Lower leg skin (tissue), 4 donors: ENCODE results near the gene TMEM89. TPM values are rescaled to one million over a fixed set of nuclear protein-coding genes. Genes with fewer than 3 reads are reported as not detected.

Experiments used
- DNase-seq, 2 donors: peaks; one replicate each; pipeline ENCODE4 v3.0.0-alpha.2; 2019; ENCODE audit warnings: low spot score in 2 of 2
- H3K4me3 ChIP-seq: fragments of 200-600 bp; sonication (generic); 2 replicates; pipeline ENCODE4 v1.5.1; 2017; ENCODE audit warnings: mild to moderate bottlenecking, low read depth; ENCODE audit not compliant: poor library complexity, severe bottlenecking
- POLR2A ChIP-seq, 2 donors: fragments of 450-650 bp; IDR thresholded peaks; one replicate each; pipeline ENCODE4 v1.6.1; 2016 to 2017; ENCODE audit warnings: antibody characterized with exemption in 2 of 2, mild to moderate bottlenecking in 1 of 2, moderate library complexity in 1 of 2
- WGBS, 2 donors: methylation state at CpG; one replicate each; pipeline ENCODE4 v1.1.5; 2018; 5-methylcytosine and 5-hydroxymethylcytosine counted together
- intact Hi-C: fragments of 100-400 bp; cut with DNase I; formaldehyde crosslinking; loops from one replicate; pipeline ENCODE4 v1.15.0; 2023; ENCODE audit warnings: low total_unique reads
- total RNA-seq, 4 donors: library from RNA; depleted of rRNA; stranded (reverse); fragments of >200 nt; gene quantifications; one replicate each; pipeline ENCODE4 v1.1.0, GENCODE V29; 2016
- TF ChIP-seq, protein P1 (sequence below), 3 donors: fragments of 450-650 bp; IDR thresholded peaks; one replicate each; pipeline ENCODE4 v1.5.1; 2016; ENCODE audit warnings: antibody characterized with exemption in 3 of 3, mild to moderate bottlenecking in 3 of 3, moderate library complexity in 2 of 3

The TMEM89 gene
- total RNA-seq, 4 donors from 2014 or later, result not detected

DNA sequence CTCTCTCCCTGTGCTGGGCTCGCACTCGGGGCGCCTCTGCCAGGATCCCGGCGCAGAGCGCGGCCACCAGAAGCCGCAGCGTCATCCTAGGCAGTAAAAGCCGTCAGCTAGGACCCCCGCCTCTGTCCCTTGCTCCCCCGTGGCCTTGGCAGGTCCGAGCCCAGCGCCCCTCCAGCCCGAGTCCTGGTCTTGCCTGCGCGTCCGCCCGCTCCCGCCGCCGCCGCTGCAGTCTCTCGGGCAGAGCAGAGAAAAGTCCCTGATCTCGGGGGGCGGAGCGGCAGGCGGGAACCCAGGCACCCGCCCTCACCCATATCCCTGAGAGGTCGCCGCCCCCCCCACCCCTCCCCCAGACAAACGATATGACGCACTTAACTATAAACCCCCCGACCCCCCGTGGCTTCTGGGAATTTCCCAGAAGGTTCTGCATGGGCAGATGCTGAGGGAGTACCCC lies 26.5 kb downstream of the TMEM89 start, which contains the start of gene COL7A1:
Gene COL7A1 (minus strand): TSS at position 255 of the 451 bp plus-strand sequence. CDS start 170 bp downstream, at position 85.
- TF ChIP-seq, protein P1, sequence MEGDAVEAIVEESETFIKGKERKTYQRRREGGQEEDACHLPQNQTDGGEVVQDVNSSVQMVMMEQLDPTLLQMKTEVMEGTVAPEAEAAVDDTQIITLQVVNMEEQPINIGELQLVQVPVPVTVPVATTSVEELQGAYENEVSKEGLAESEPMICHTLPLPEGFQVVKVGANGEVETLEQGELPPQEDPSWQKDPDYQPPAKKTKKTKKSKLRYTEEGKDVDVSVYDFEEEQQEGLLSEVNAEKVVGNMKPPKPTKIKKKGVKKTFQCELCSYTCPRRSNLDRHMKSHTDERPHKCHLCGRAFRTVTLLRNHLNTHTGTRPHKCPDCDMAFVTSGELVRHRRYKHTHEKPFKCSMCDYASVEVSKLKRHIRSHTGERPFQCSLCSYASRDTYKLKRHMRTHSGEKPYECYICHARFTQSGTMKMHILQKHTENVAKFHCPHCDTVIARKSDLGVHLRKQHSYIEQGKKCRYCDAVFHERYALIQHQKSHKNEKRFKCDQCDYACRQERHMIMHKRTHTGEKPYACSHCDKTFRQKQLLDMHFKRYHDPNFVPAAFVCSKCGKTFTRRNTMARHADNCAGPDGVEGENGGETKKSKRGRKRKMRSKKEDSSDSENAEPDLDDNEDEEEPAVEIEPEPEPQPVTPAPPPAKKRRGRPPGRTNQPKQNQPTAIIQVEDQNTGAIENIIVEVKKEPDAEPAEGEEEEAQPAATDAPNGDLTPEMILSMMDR (IDR thresholded peaks at IDR 0.05), result no peak
- TF ChIP-seq POLR2A (IDR thresholded peaks at IDR 0.05), result no peak
- 0 to 2% methylated on average over 5 to 32 of the region's 35 CpGs for WGBS, 2 donors
- intact Hi-C loops, result no loop called here
- peak within 1 kb of the TSS; percentile 7 for H3K4me3 ChIP-seq
- no peak for DNase-seq

DNA sequence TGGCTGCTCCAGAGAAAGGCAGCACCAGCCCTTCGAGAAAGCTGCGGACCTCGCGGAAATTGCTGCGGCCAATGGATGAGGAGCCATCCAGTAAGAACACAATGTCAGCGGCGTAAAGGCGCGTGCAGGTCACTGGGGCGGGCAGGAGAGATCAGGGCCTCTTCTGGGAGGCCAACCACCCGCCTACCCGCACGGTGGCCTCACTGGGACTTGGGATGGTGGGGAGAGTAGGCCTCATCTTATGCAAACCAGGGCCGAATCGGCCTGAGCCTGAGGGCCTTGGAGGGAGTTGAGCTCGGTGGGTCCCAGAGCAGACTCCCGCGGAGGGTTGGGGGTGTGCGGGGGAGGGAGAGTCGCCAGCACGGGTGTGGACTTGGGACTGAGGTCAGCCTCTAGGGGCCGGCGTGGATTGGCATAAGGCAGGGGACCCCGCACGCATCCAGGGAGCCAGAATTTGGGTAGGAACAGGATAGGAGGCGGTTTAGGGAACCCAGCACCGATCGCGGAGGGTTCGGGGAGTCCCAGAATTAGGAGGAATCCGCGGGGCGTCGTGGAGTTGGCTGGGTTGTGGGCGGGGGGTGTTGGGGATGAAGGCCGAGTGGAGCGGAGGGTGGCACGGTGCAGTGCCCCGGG lies 27.0 kb downstream of the TMEM89 start:
- peak overlapping the region; percentile 7 for H3K4me3 ChIP-seq
- intact Hi-C loops, result no loop called here
- 16 to 26% methylated on average over 35 to 36 of the region's 39 CpGs for WGBS, 2 donors
- TF ChIP-seq, protein P1 (IDR thresholded peaks at IDR 0.05), result no peak
- TF ChIP-seq POLR2A (IDR thresholded peaks at IDR 0.05), result no peak
- DNase-seq, result no peak

DNA sequence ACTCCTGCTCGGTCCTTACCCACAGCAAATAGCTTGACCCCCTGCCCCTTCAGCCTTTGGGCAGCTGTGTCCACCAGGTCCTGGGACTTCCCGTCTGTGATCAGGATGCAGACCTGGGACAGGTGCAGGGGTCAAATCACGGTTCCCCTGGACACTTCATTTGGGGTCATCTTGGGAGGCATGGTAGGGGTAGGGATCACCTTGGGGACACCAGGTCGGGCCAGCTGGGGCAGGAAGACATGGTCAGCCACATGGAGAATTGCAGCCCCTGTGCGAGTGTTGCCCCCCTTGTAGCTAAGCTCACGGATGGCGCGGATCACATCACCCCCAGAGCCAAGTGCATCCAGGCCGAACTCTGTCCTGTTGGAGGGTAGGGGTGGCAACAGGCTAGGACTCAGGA lies 28.2 kb downstream of the TMEM89 start:
- WGBS, 2 donors, result 62 to 80% methylated on average over 2 to 9 of the region's 9 CpGs
- DNase-seq, result no peak
- intact Hi-C loops, result no loop called here
- H3K4me3 ChIP-seq, result no peak overlapping the region
- TF ChIP-seq, protein P1 (IDR thresholded peaks at IDR 0.05), result no peak
- no peak for TF ChIP-seq POLR2A (IDR thresholded peaks at IDR 0.05)

DNA sequence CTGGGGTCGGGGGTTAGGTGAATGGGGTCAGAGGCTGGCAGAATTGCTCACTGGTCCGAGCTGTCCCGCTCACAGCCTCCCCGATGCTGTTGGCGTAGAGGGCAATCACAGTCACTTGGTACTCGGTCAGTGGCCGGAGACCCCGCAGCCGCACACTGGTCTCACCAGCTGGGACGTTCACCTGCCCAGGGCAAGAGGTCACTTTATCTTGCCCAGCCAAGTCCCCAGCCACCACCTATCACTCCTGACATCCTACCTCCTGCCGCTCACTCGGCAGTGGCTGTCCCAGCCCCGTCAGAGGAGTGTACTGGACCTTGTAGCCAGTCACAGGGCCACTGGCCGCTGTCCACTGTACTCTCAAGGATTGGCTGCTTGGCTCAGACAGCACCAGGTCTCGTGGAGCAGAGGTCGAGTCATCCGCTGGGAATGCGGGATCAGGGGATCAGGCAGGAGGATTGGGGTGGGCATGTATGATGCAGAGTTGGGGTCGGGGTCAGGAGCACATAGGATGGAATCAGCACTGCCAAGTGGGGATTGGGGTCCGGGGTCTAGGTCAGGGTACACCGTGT lies 29.0 kb downstream of the TMEM89 start:
- TF ChIP-seq POLR2A (IDR thresholded peaks at IDR 0.05), result no peak
- TF ChIP-seq, protein P1 (IDR thresholded peaks at IDR 0.05), result no peak
- no peak for DNase-seq
- intact Hi-C loops, result no loop called here
- no peak overlapping the region for H3K4me3 ChIP-seq
- 84 to 88% methylated on average over 10 to 21 of the region's 21 CpGs for WGBS, 2 donors

DNA sequence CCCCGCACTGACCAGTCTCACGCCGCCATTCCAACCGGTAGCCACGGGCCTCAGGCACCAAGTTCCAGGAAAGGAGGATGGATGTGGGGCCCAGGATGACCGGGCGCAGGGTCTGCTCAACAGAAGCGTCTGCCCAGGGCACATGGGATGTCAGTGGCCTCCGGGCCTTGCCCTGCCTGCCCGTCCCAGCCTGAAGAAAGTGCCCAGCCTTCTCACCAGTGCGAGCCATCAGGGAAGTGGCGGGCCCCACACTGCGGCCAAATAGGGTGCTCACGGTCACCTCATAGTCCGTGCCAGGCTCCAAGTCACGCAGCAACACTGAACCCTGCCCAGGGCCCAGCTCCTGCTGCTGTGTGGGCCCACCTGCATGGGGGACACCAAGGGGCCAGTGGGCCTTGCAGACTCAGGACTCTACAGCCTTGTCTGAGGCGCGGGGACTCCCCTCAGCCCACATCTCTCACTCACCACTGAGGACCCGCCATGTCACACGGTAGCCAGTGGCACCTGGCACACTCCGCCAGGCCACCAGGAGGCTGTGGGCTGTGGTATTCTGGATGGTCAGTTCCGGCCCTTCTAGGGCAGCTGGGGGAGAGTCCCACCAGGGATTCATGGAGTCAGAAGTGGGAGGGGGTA lies 29.6 kb downstream of the TMEM89 start:
- DNase-seq, result no peak
- WGBS, 2 donors, result 81 to 87% methylated on average over 22 of the region's 22 CpGs
- intact Hi-C loops, result no loop called here
- H3K4me3 ChIP-seq, result no peak overlapping the region
- TF ChIP-seq, protein P1 (IDR thresholded peaks at IDR 0.05), result no peak
- no peak for TF ChIP-seq POLR2A (IDR thresholded peaks at IDR 0.05)
